CD4-positive, alpha-beta T cell treated with Interleukin-17A for 1 hour (primary cell): Measurements from ENCODE around the gene DAPL1.
A peak's percentile ranks its signal among the peaks of the same experiment; 100 is the strongest.

Experiments used
- DNase-seq: peaks from one replicate; pipeline ENCODE4 v3.0.0-alpha.2; 2020

Gene DAPL1

DNA sequence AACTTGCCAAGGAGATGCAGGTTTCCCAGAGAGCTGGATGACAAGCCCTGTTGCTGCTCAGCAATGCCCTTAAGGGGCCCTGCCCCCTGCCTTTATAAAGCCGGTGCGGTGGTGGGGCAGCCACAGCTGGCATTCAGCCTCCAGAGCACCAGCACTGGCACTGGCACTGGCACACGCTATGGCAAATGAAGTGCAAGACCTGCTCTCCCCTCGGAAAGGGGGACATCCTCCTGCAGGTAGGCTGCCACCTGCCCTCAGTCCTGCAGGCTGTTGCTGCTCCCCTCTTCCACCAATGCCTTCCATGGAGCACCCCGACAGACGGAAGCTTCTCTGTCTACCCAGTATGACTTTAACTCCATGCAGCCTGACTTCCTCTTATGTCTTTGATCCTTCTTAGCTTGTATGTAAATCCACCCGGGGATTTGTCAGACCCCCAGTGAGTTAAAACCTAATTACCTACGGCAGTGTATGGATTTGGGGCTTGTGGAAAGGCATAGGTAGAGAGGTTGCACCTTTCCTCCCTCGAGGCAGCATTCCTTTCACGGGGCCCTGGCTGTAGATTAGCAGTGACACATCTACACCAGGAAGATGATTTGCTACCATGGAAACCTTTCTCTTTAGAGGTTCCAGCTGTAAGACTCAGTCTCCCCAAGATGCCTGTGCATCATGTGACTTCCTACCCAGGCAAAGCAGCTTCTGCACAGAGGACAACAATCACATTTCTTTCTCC is at the start of gene DAPL1:
Gene DAPL1, plus strand, starts transcription at position 123 of the 730 bp plus-strand sequence. Its CDS starts 56 bp downstream, at position 179.
- no peak for DNase-seq

DNA sequence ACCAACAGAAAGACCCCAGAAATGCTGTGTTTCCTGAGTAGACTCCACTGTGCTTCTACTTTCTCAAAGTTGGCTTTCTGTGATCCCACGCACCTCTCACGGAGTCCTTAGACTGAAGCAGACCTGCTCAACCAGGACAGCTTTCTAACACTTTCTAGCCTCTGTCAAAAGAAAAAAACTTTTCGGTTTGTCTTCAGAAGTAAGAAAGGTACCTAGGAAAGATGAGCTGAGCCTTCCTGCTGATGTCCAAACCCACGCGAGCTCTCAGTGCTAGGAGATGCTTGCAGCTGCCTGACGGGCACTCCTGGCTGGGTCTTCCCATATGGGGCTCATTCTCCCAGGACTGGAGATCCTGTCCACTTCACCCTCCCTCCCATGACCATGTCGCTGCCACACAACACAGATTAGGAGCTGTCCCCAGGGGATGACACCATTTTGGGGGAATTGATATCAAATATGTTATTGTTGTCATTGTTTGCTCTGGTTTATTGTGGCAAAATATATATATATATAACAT is 49.2 kb upstream of the DAPL1 start:
- DNase-seq, result no peak

GRCh38 chr2:158746488-158746887 is 48.6 kb upstream of the DAPL1 start:
- no peak for DNase-seq

DNA sequence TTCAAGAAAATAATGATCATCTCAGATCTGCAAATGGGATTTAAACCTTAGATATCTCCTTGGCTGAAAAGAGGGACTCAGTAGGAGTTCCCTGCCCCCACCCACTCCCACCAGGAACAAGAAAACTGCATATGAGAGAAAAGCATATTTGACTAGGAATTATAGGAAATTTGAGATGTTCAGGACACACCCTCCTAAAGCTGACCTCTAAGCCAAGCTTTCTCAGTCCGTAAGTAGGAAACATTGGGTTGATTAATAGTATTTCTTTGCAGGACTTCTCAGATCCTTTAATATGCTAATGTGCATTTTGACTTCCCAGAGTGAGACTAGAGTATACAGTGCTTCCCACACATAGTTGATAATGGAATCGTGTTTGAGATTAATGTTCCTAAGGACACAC is 47.8 kb upstream of the DAPL1 start:
- no peak for DNase-seq

GRCh38 chr2:158748926-158749590 is 46.1 kb upstream of the DAPL1 start:
- no peak for DNase-seq

DNA sequence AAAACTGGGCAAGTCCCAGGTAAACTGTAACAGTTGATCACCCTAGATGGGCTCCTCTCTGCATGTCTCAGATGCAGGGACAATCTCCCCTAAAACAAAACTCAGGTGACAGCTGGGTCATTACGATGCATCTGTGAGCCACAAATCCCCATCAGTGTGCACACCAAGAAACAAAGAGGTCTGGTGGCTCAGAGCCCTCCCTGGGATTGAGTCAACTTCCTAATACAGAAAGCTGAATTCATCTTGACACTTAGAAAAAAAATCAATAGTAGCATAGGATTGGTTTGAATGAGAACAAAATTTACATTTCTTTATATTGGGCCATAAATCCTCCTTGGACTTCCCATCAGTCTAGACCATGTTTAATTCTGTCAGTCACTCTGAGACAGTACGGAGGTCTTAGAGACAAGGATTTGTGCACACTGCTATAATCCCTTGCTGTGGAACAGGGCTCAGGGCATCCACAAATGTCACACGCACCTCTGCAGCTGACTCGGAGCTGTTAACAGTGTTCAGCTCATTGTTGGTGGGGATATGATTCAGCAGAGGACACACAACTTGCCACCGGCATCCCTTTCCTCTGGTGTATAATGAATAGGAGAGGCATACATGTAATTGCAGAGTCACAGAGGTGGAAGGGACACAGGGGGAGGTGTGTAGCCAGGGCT is 44.5 kb upstream of the DAPL1 start:
- no peak for DNase-seq

GRCh38 chr2:158753641-158754611 is 41.2 kb upstream of the DAPL1 start:
- DNase-seq, result peak; percentile 47

DNA sequence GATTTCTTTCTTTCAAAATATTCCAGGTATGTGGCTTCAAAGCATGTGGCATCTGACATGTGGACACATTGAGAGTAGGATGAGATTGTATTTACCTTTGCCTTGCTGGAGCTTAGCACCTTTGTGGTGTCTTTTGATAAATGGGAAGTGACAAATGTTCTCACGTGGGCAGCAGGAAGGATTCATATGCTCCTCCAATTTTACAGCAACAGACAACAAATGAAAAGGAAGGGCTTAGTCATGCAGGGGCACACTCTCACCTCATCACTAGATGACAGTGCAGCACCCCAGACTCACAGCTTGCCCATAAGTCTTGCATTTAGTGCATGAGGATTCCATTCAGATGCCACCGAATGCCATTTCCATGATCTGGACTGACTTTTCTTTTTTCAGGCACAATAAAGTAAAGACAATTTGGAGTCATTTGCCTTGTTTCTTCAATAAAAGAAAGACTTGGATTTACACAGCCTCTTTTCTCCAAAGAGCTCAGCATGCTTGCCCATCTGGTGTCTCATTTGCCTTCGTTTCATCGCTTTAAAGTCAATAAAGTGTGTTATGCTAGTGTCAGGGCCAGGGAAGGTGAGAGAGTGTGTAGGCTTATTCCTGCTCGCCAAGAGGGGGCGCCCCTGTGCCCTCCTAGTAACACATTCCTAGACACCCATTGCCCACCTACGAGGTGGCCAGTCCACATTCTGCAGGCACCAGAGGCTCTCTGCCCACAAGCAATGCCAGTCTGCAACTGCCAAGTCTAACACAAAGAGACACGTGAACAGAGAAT is 39.6 kb upstream of the DAPL1 start:
- DNase-seq, result no peak

DNA sequence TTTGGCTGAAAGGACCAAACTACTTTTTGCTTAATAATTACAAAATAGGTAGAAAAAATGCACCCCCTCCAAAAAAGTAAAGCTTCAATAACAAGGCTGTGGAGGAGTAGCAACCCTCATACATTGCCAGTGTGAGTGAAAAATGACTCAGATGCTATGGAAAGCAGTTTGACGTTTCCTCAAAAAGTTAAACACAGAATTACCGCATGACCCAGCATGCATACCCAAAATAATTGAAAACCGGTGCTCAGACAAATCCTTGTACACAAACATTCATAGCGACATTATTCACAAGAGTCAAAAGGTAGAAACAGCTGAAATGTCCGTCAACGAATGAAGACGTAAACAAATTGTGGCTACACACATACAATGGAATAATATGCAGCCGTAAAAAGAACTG is 38.8 kb upstream of the DAPL1 start:
- no peak for DNase-seq

DNA sequence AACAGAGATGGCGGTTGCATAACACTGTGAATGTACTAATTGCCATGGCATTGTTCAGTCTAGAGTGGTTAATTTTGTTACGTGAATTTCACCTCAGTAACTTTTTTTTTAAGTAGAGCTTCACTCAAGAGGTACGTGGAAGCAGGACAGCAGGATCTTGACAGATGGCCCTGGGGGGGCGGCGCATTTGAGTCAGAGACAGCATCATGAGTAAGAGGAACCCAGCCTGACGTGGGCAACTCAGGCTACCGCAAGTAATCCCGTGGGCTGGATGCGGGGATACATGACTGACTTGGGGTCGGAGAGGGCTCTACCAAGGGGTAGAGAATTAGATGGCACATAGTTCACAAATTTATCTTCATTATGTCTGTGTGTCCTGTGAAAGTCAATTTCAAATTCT is 38.1 kb upstream of the DAPL1 start:
- DNase-seq, result no peak

DNA sequence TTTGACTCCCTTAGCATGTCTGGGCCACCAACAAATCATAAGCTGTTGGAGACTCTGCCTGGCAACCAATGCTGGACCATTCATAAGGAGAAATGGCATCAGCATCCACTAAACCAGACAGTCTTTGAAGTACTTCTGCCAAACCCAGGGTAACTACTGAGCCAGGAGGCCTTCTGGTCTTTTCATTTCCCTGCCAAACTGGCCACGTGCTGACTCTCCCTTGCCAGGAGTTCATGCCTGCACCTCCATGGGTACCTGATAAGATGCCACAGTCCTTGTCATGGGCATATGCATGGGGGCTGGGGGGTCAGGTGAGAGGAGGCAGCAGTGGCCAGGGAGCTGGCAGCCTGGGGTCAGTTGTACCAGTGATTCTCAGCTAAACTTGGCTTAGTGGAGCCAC is 34.2 kb upstream of the DAPL1 start:
- DNase-seq, result no peak

DNA sequence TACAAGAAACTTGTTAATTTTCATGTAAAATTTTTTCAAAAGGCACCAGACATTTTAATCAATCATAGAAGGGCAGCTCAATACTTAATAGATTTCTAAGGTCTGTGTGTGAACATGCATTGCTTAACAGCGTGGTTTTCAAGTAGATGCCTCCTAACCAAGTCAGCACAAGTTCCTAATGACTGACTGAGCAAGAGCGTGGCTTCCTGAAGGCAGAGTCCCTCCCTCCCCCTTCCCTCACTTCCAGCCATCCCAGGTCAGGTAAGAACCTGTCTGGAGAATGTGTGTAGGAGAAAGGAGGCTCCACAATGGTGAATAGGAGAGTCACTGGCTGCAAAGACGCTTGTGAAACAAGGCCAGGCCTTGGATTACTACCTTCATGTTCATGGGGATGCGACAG is 33.5 kb upstream of the DAPL1 start:
- DNase-seq, result no peak

- no peak for DNase-seq
These were observed 32.8 kb upstream of the DAPL1 start for GRCh38 chr2:158762336-158762735.

DNA sequence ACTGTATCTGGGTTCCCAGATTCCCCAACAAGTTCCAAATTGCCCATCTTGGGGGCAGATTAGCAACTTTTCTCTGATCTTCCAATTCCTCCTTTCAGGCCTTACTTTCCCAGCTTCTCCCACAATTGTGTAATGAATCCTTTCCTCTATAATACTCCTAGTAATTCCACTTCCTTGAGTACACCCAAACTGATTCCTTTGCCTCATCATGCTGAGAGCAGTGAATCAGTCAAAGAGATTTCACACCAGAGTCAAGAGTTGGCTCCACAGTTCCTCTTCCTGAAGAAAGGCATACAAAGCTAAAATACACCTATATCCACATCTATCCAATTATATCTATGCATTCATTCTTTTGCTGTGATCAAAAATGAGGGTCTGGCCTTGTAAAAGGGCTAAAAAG is 28.6 kb upstream of the DAPL1 start:
- DNase-seq, result no peak

DNA sequence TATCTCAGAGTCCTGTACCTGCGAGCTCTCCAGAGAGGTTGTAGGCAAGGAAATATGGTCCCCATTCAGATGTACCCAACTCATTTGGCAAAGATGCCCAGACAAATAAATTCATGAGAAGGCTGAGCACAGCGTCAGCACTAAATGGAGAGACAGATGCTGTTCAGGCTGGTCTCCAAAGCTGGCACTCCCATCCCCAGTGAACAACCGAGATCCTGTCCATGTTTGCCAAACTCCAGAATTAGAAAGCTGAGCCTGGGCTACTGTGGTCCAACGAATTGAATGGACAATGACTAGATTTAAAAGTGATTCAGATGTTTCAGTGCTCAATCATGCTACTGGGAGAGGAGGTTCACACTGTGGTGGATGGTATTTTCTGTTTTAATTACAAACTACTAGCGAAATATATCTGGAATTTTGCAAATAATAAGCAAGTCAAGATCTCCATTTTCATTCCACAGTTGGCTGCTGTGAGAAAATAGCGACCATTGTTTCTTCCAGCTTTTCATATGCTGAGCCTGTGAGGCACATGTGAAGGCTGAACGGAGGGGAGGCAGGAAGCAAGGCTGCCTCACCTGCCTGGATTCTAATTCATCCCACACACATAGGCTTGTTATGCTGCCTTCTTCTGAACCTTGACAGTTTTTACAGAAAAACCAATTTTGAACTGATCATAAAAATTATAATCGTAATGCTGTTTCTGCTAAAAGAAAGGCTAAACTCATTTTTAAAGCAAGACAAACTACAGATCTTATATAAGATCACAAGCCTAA is 22.6 kb upstream of the DAPL1 start:
- DNase-seq, result no peak

DNA sequence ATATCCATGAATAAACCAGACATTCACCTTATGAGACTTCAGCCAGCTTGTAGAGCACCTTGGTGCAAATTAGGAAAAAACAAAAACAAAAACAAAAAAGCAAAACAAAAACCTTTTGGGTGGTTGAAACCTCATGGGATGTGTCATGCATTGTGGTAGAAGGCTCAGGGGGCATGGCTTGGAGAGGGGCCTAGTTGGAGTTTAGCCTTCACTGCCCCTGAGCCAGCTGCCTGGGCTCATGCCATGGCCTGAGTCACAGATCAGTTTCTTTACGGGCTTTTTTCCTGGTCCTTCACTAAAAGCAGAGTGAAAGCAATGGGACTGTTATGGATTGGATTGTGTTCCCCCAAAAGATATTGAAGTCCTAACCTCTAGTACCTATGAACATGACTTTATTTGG is 22.0 kb upstream of the DAPL1 start:
- DNase-seq, result no peak

- no peak for DNase-seq
These were observed 20.4 kb upstream of the DAPL1 start for GRCh38 chr2:158774681-158775080.

DNA sequence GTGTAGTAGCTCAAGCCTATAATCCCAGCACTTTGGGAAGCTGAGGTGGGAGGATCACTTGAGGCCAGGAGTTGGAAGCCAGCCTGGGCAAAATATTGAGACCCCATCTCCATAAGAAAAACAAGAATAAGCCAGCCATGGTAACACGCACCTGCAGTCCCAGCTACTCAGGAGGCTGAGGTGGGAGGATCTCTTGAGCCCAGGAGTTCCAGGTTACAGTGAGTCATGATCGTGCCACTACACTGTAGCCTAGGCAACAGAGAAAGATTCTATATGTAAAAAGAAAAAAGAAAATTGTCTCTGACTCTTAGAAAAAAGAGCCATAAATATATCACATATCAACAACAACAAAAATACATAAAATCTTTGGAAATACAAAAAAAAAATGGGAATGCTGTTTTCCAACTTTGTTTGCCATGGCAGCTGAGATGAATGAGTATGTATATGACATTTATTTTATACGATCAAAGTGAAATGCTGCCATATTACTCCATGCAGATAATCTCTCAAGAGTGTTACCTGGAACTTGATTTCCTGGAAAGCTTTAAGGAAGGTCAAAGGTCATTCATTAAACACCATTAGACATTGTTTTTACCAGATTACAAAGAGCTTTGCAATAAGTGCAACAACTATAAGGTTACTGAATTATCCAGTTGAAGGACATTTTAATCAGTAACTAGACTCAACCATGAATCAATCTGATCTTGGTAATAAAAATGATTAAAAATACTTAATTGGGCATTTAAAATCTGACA is 19.7 kb upstream of the DAPL1 start:
- no peak for DNase-seq

DNA sequence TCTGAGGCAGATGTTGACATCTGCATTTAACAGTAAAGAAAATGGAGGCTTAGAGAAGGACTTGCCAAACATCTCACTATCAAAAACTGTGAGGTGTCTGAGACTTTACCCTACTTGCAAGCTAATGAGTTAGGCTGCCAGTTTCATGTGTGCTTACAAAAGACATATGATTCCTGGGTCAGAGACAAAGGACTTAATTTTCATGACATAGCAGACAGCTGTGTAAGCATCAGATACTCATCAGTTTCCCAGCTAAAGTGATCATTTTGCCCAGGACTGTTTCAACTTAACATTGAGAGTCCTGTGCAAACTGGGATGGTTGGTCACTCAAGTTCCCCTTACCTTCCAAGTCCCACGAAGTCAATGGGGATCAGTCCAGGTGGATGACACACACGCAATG is 18.9 kb upstream of the DAPL1 start:
- no peak for DNase-seq

GRCh38 chr2:158777077-158777476 is 18.0 kb upstream of the DAPL1 start:
- no peak for DNase-seq
